GM19395 (cell line): Measurements from ENCODE around the gene CEACAM20.
"Not testable (repeated sequence)": the region's sequence is repeated elsewhere in the genome, so short reads cannot be mapped to it uniquely, and the experiment has no call there.

Experiments
- ATAC-seq: cut with Tn5 transposase; IDR thresholded peaks from one replicate; pipeline ENCODE4 v1.9.1; 2021; ENCODE audit warnings: mild to moderate bottlenecking, moderate library complexity; ENCODE audit not compliant: unreplicated experiment

Gene CEACAM20

GRCh38 chr19:44498988-44499387 lies 30.5 kb downstream of the CEACAM20 start:
- no peak for ATAC-seq

GRCh38 chr19:44496711-44497110 lies 32.8 kb downstream of the CEACAM20 start:
- no peak for ATAC-seq

- ATAC-seq = no peak
Measured at GRCh38 chr19:44476559-44477408, 52.7 kb downstream of the CEACAM20 start.

GRCh38 chr19:44468730-44469129 lies 60.7 kb downstream of the CEACAM20 start:
- not testable (repeated sequence) for ATAC-seq

- not testable (repeated sequence) for ATAC-seq
Measured at GRCh38 chr19:44462600-44463286, 66.7 kb downstream of the CEACAM20 start.
